ENCODE data around the gene SMAD1.

DNA sequence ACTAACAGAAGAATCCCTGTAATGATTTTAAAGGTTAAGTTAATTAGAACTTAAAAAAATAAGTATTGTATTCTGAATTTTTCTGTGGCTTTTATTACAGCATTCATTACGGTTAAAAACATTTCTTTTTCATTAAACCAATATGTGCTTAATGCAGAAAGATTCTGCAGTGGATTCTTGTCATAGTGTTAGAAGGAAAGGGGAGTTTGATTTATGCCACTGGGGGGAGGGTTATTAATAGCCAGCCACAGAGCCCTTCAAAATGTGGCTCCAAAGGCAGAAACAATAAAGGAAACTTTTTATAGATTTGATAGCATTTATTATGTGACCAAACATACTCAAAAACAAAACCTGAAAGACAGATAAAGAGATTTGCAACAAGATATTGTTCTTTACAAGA is 9.1 kb downstream of the SMAD1 start:
- TF ChIP-seq, protein P1, sequence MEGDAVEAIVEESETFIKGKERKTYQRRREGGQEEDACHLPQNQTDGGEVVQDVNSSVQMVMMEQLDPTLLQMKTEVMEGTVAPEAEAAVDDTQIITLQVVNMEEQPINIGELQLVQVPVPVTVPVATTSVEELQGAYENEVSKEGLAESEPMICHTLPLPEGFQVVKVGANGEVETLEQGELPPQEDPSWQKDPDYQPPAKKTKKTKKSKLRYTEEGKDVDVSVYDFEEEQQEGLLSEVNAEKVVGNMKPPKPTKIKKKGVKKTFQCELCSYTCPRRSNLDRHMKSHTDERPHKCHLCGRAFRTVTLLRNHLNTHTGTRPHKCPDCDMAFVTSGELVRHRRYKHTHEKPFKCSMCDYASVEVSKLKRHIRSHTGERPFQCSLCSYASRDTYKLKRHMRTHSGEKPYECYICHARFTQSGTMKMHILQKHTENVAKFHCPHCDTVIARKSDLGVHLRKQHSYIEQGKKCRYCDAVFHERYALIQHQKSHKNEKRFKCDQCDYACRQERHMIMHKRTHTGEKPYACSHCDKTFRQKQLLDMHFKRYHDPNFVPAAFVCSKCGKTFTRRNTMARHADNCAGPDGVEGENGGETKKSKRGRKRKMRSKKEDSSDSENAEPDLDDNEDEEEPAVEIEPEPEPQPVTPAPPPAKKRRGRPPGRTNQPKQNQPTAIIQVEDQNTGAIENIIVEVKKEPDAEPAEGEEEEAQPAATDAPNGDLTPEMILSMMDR (IDR thresholded peaks at IDR 0.05; ENCODE audit: low read depth, low read length) = no peak
- no peak for TF ChIP-seq POLR2A (IDR thresholded peaks at IDR 0.05; ENCODE audit: extremely low read depth, insufficient read length)
- TF ChIP-seq, protein P2, sequence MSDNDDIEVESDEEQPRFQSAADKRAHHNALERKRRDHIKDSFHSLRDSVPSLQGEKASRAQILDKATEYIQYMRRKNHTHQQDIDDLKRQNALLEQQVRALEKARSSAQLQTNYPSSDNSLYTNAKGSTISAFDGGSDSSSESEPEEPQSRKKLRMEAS (IDR thresholded peaks at IDR 0.05; ENCODE audit: low read depth, low read length) = no peak
